ENCODE results near the gene PPFIA1. TPM values are rescaled to one million over a fixed set of nuclear protein-coding genes. Genes with fewer than 3 reads are reported as not detected.

The PPFIA1 gene
- total RNA-seq, 6 experiments from 2014 or later, result 29.4 to 40.0 (median 32.7) TPM

DNA sequence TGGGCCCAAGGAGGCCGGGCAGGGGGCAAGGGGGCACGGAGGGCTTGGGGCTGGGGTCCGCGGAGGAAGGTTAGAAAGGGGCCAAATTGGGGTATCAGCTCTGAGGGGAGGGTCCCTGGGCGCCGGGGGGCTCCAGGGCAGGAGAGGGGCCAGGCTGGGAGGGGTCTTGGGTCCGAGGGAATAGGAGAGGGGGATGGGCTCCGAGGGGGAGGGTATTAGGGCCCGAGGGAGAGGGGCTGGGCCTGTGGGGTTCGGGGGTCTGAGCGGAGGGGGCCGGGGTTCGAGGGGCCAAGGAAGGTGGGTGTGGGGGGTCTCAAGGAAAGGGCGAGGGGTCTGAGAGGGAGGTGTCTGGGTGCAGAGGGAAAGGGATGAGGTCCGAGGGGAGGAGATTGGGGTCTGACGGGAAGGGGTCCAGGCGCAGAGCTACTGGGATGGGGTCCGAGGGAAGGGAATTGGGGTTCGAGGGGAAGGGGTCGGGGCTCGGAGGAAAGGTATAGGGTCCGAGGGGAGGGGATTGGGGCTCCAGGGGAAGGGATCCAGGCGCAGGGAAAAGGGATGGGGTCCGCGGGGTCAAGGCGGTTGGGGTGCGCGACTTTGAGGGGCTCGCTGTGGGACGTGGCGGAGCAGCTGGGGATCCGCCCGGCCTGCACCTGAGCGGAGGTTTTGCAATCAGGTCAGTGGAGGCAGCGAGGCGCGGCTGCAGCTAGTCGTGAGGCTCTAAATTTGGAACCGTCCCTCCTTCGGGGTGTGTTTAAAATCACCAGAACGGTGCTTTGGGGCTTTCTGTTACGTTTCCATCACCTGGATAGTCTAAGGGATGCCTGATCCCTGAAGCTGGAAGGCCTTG, 128.6 kb downstream of the PPFIA1 start:
- Mint-ChIP-seq H3K27ac (peak overlapping the region; percentile 93), H3K9me3 (no peaks in the 10 kb centered on the region), H3K4me3 (peak overlapping the region; percentile 90), H3K36me3 (ENCODE audit: low read depth) (peaks cover 29% of the 10 kb centered on the region), H3K27me3 (ENCODE audit: insufficient read depth) (0 out of 2 replicates have a peak, but pooled peaks cover 2% of the 10 kb centered on the region), H3K4me1 (ENCODE audit: low read depth) (peaks cover 35% of the 10 kb centered on the region)
- TF ChIP-seq, protein P1, sequence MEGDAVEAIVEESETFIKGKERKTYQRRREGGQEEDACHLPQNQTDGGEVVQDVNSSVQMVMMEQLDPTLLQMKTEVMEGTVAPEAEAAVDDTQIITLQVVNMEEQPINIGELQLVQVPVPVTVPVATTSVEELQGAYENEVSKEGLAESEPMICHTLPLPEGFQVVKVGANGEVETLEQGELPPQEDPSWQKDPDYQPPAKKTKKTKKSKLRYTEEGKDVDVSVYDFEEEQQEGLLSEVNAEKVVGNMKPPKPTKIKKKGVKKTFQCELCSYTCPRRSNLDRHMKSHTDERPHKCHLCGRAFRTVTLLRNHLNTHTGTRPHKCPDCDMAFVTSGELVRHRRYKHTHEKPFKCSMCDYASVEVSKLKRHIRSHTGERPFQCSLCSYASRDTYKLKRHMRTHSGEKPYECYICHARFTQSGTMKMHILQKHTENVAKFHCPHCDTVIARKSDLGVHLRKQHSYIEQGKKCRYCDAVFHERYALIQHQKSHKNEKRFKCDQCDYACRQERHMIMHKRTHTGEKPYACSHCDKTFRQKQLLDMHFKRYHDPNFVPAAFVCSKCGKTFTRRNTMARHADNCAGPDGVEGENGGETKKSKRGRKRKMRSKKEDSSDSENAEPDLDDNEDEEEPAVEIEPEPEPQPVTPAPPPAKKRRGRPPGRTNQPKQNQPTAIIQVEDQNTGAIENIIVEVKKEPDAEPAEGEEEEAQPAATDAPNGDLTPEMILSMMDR (IDR thresholded peaks at IDR 0.05), result no peak
- DNase-seq, result no peak

DNA sequence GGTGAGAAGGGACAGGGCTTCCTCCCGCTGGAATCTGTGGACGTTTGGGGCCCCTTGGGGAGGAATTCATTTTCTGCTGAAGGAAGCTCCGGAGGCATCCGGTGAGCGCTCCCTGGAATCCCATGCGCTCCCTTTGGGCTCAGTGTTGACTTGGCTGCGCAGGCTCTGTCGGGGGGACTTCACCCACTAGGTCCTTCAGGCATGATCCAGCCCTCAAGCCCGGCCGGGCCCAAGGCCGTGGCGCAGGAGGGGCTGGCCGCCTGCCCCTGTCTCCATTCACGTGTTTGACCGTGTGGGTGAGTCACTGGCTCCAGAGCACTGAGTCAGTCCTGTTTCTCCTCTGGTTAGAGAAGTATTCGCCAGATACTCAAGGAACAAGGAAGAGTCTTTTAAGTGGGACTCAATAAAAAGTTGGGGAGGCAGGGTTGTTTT, 129.2 kb downstream of the PPFIA1 start:
- Mint-ChIP-seq H3K4me1 (ENCODE audit: low read depth) (peaks cover 35% of the 10 kb centered on the region), H3K27me3 (ENCODE audit: insufficient read depth) (0 out of 2 replicates have a peak, but pooled peaks cover 2% of the 10 kb centered on the region), H3K4me3 (peak overlapping the region; percentile 90), H3K27ac (peak overlapping the region; percentile 93), H3K9me3 (no peaks in the 10 kb centered on the region), H3K36me3 (ENCODE audit: low read depth) (peaks cover 29% of the 10 kb centered on the region)
- TF ChIP-seq, protein P1 (IDR thresholded peaks at IDR 0.05), result no peak
- DNase-seq, result peak; percentile 97

DNA sequence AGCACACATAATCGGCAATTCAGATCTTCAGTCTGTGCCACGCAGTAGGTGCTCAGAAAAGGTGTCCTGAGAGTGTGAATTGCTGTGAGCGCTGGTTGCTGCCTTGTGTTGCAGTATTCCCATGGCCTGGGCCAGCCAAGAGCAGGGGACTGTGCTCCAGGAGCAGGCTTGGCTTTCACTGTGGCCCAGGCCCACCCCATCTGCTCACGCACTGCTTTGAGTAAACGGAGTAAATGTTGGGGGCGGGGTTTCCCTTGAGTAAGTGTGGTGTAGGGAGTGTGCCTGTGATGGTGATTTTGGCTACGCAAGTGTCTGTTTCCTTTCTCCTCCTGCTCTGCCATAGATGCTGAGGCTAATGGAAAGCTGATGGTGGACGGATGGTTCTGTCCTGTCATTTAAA, 130.2 kb downstream of the PPFIA1 start:
- peak overlapping the region; percentile 90 for H3K4me3 Mint-ChIP-seq
- 0 out of 2 replicates have a peak, but pooled peaks cover 2% of the 10 kb centered on the region for H3K27me3 Mint-ChIP-seq (ENCODE audit: insufficient read depth)
- H3K4me1 Mint-ChIP-seq (ENCODE audit: low read depth), result peaks cover 35% of the 10 kb centered on the region
- peaks cover 33% of the 10 kb centered on the region for H3K36me3 Mint-ChIP-seq (ENCODE audit: low read depth)
- no peaks in the 10 kb centered on the region for H3K9me3 Mint-ChIP-seq
- DNase-seq, result no peak
- TF ChIP-seq, protein P1 (IDR thresholded peaks at IDR 0.05), result no peak
- peak overlapping the region; percentile 93 for H3K27ac Mint-ChIP-seq

- TF ChIP-seq, protein P1 (IDR thresholded peaks at IDR 0.05), result no peak
- H3K36me3 Mint-ChIP-seq (ENCODE audit: low read depth), result peaks cover 33% of the 10 kb centered on the region
- H3K27ac Mint-ChIP-seq, result peak overlapping the region; percentile 61
- DNase-seq, result no peak
- peaks cover 34% of the 10 kb centered on the region for H3K4me1 Mint-ChIP-seq (ENCODE audit: low read depth)
- H3K9me3 Mint-ChIP-seq, result no peaks in the 10 kb centered on the region
- H3K27me3 Mint-ChIP-seq (ENCODE audit: insufficient read depth), result 0 out of 2 replicates have a peak, but pooled peaks cover 2% of the 10 kb centered on the region
- H3K4me3 Mint-ChIP-seq, result peak overlapping the region; percentile 57; the same call in 1 of the 2 replicates
These were observed 131.5 kb downstream of the PPFIA1 start for GRCh38 chr11:70402016-70402415.

DNA sequence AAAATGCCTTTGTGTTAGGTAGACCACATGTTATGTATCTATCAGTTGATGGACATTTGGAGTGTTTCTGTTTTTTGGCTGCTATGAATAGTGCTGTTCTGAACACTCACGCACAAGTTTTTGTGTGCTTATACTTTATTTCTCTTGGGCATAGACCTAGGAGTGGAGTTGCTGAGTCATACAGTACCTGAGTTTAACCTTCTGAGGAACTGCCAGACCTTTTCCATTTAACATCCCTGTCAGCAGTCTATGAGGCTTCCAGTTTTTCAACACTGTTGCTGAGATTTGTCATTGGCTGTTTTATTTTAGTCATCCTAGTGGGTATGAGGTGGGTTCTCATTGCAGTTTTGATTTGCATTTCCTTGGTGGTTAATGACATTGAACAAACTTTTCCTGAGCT, 132.2 kb downstream of the PPFIA1 start:
- no peak for DNase-seq
- TF ChIP-seq, protein P1 (IDR thresholded peaks at IDR 0.05), result no peak
- peak overlapping the region; percentile 57 for H3K4me3 Mint-ChIP-seq
- H3K27ac Mint-ChIP-seq, result peak overlapping the region; percentile 61
- peaks cover 32% of the 10 kb centered on the region for H3K36me3 Mint-ChIP-seq (ENCODE audit: low read depth)
- H3K27me3 Mint-ChIP-seq (ENCODE audit: insufficient read depth), result 0 out of 2 replicates have a peak, but pooled peaks cover 2% of the 10 kb centered on the region
- H3K9me3 Mint-ChIP-seq, result no peaks in the 10 kb centered on the region
- H3K4me1 Mint-ChIP-seq (ENCODE audit: low read depth), result peaks cover 27% of the 10 kb centered on the region
